ENCODE data around the gene RPS6KL1. TPM values are rescaled to one million over a fixed set of nuclear protein-coding genes. Genes with fewer than 3 reads are reported as not detected.
A peak's percentile ranks its signal among the peaks of the same experiment; 100 is the strongest.

The RPS6KL1 gene
- total RNA-seq, 2 donors from 2014 or later: 9.4 to 17.6 TPM

- H3K9me3 ChIP-seq: no peaks in the 10 kb centered on the region
- H3K36me3 ChIP-seq: no peaks in the 10 kb centered on the region
- H3K4me3 ChIP-seq: no peak overlapping the region
- DNase-seq (ENCODE audit: low spot score): no peak
- TF ChIP-seq CTCF (IDR thresholded peaks at IDR 0.05): no peak
- H3K27me3 ChIP-seq (replicated peaks; ENCODE audit: insufficient read depth): no peaks in the 10 kb centered on the region
- no peak for ATAC-seq (ENCODE audit: insufficient number of reproducible peaks, low FRiP score, low read depth)
- peaks cover 7 to 26% of the 10 kb centered on the region in 2 donors for H3K4me1 ChIP-seq (ENCODE audit: control insufficient read depth in 1 of 2, low read depth in 2 of 2)
- no peak overlapping the region for H3K27ac ChIP-seq
Measured at GRCh38 chr14:74948228-74949175, 25.4 kb upstream of the RPS6KL1 start.

GRCh38 chr14:74947353-74948227, 24.5 kb upstream of the RPS6KL1 start:
- Histone ChIP-seq H3K4me1 (ENCODE audit: control insufficient read depth in 1 of 2, low read depth in 2 of 2) (peaks cover 8 to 23% of the 10 kb centered on the region in 2 donors), H3K9me3 (no peaks in the 10 kb centered on the region), H3K4me3 (no peak overlapping the region), H3K27me3 (replicated peaks; ENCODE audit: insufficient read depth) (no peaks in the 10 kb centered on the region), H3K36me3 (no peaks in the 10 kb centered on the region), H3K27ac (peak overlapping the region in 1 of 2 donors; percentile 62)
- ATAC-seq (ENCODE audit: insufficient number of reproducible peaks, low FRiP score, low read depth): no peak
- no peak for TF ChIP-seq CTCF (IDR thresholded peaks at IDR 0.05)
- no peak for DNase-seq (ENCODE audit: low spot score)

- ATAC-seq (ENCODE audit: insufficient number of reproducible peaks, low FRiP score, low read depth) (no peak), DNase-seq (ENCODE audit: low spot score) (no peak)
- Histone ChIP-seq H3K27ac (peak overlapping the region; percentile 62 to 76), H3K9me3 (no peaks in the 10 kb centered on the region), H3K36me3 (no peaks in the 10 kb centered on the region), H3K4me1 (ENCODE audit: control insufficient read depth in 1 of 2, low read depth in 2 of 2) (peaks cover 17 to 27% of the 10 kb centered on the region in 2 donors), H3K4me3 (peak overlapping the region; percentile 53), H3K27me3 (replicated peaks; ENCODE audit: insufficient read depth) (no peaks in the 10 kb centered on the region)
- TF ChIP-seq CTCF (IDR thresholded peaks at IDR 0.05): peak; percentile 22
Measured at GRCh38 chr14:74946659-74947281, 23.7 kb upstream of the RPS6KL1 start.

GRCh38 chr14:74945852-74946658, 23.0 kb upstream of the RPS6KL1 start:
- Histone ChIP-seq H3K9me3 (no peaks in the 10 kb centered on the region), H3K27ac (peak overlapping the region; percentile 62 to 76), H3K27me3 (replicated peaks; ENCODE audit: insufficient read depth) (no peaks in the 10 kb centered on the region), H3K36me3 (no peaks in the 10 kb centered on the region), H3K4me1 (ENCODE audit: control insufficient read depth in 1 of 2, low read depth in 2 of 2) (peaks cover 24 to 34% of the 10 kb centered on the region in 2 donors), H3K4me3 (peak overlapping the region; percentile 53)
- peak; percentile 94 for TF ChIP-seq CTCF (IDR thresholded peaks at IDR 0.05)
- ATAC-seq (ENCODE audit: insufficient number of reproducible peaks, low FRiP score, low read depth) (no peak), DNase-seq (ENCODE audit: low spot score) (peak; percentile 37)

All from thoracic aorta (tissue), 2 donors.